Right atrium auricular region (tissue), 2 donors: Measurements from ENCODE around the gene COMTD1. TPM values are rescaled to one million over a fixed set of nuclear protein-coding genes. Genes with fewer than 3 reads are reported as not detected.

Experiments
- DNase-seq: peaks from one replicate; pipeline ENCODE4 v3.0.0-alpha.2; 2019; ENCODE audit warnings: low spot score
- H3K27ac ChIP-seq, 2 donors: fragments of 200-600 bp; sonication (generic); 1 replicate in 1 of 2; 2 replicates in 1 of 2; pipeline ENCODE4 v1.5.1; 2016 to 2019
- H3K27me3 ChIP-seq, 2 donors: fragments of 200-600 bp; sonication (generic); one replicate each; pipeline versions ENCODE4 v1.5.1 to v1.6.0; 2017 to 2019
- H3K36me3 ChIP-seq: fragments of 200-600 bp; sonication (generic); one replicate; pipeline ENCODE4 v1.5.1; 2016
- H3K4me1 ChIP-seq, 2 donors: fragments of 200-600 bp; sonication (generic); one replicate each; pipeline versions ENCODE4 v1.5.1 to v1.6.0; 2017 to 2019
- H3K4me3 ChIP-seq, 2 donors: fragments of 200-600 bp; sonication (generic); 1 replicate in 1 of 2; 2 replicates in 1 of 2; pipeline ENCODE4 v1.5.1; 2017 to 2019; ENCODE audit warnings: mild to moderate bottlenecking in 1 of 2, moderate library complexity in 1 of 2
- H3K9me3 ChIP-seq, 2 donors: fragments of 200-600 bp; sonication (generic); one replicate each; pipeline ENCODE4 v1.5.1; 2019
- CTCF ChIP-seq, 2 donors: fragments of 200-600 bp; sonication (generic); IDR thresholded peaks; one replicate each; pipeline ENCODE4 v1.5.1; 2019; ENCODE audit warnings: antibody characterized with exemption in 2 of 2
- total RNA-seq, 2 donors: library from RNA; depleted of rRNA; stranded (reverse); fragments of >200 nt; gene quantifications; one replicate each; pipeline ENCODE4 v1.1.0, GENCODE V29; 2016

COMTD1 gene
- total RNA-seq, result 10 to 100 TPM; 44.1 to 52.4 TPM

- Histone ChIP-seq H3K4me3 (peak within 1 kb of the TSS; percentile 58 to 84), H3K27ac (peak within 1 kb of the TSS; percentile 82 to 87), H3K36me3 (peaks cover 17% of the 10 kb centered on the region), H3K9me3 (no peaks in the 10 kb centered on the region), H3K4me1 (peaks cover 0 to 22% of the 10 kb centered on the region in 2 donors), H3K27me3 (no peaks in the 10 kb centered on the region)
- peak; percentile 100 for TF ChIP-seq CTCF (IDR thresholded peaks at IDR 0.05)
- DNase-seq, result peak; percentile 96
Observed at GRCh38 chr10:75235375-75236177, at the start of gene COMTD1. Gene COMTD1 (minus strand): TSS chr10:75235957. CDS start chr10:75235928, 29 bp downstream.

- Histone ChIP-seq H3K4me1 (peaks cover 0 to 17% of the 10 kb centered on the region in 2 donors), H3K4me3 (peak overlapping the region in 1 of 2 donors; percentile 34), H3K36me3 (no peaks in the 10 kb centered on the region), H3K9me3 (no peaks in the 10 kb centered on the region), H3K27me3 (no peaks in the 10 kb centered on the region), H3K27ac (peak overlapping the region; percentile 71 to 83)
- DNase-seq, result peak; percentile 59
- TF ChIP-seq CTCF (IDR thresholded peaks at IDR 0.05), result no peak
Observed at GRCh38 chr10:75283671-75284470, 48.1 kb upstream of the COMTD1 start.

- DNase-seq, result peak; percentile 54
- TF ChIP-seq CTCF (IDR thresholded peaks at IDR 0.05), result no peak
- peak overlapping the region; percentile 71 to 83 for H3K27ac ChIP-seq
- no peaks in the 10 kb centered on the region for H3K9me3 ChIP-seq
- H3K27me3 ChIP-seq, result no peaks in the 10 kb centered on the region
- H3K4me1 ChIP-seq, result peaks cover 0 to 17% of the 10 kb centered on the region in 2 donors
- H3K4me3 ChIP-seq, result peak overlapping the region in 1 of 2 donors; percentile 34
- H3K36me3 ChIP-seq, result no peaks in the 10 kb centered on the region
Observed at GRCh38 chr10:75283078-75283670, 47.4 kb upstream of the COMTD1 start.

GRCh38 chr10:75281974-75282373 lies 46.2 kb upstream of the COMTD1 start:
- Histone ChIP-seq H3K9me3 (no peaks in the 10 kb centered on the region), H3K36me3 (no peaks in the 10 kb centered on the region), H3K27me3 (no peaks in the 10 kb centered on the region), H3K27ac (no peak overlapping the region), H3K4me3 (no peak overlapping the region), H3K4me1 (peaks cover 0 to 17% of the 10 kb centered on the region in 2 donors)
- DNase-seq, result peak; percentile 13
- TF ChIP-seq CTCF (IDR thresholded peaks at IDR 0.05), result no peak

- Histone ChIP-seq H3K4me1 (peaks cover 0 to 17% of the 10 kb centered on the region in 2 donors), H3K9me3 (no peaks in the 10 kb centered on the region), H3K4me3 (no peak overlapping the region), H3K36me3 (no peaks in the 10 kb centered on the region), H3K27ac (no peak overlapping the region), H3K27me3 (peaks cover 0 to 3% of the 10 kb centered on the region in 2 donors)
- no peak for TF ChIP-seq CTCF (IDR thresholded peaks at IDR 0.05)
- no peak for DNase-seq
Observed at GRCh38 chr10:75280236-75280635, 44.5 kb upstream of the COMTD1 start.
